GM19467 (cell line): ENCODE results near the gene RPS23.

Experiments used
- ATAC-seq: cut with Tn5 transposase; IDR thresholded peaks from one replicate; pipeline ENCODE4 v1.9.1; 2021; ENCODE audit warnings: mild to moderate bottlenecking, moderate library complexity; ENCODE audit not compliant: unreplicated experiment

Gene RPS23

GRCh38 chr5:82277987-82278710 is at the start of gene RPS23:
Gene RPS23, minus strand, starts transcription at chr5:82278354. Its CDS starts 31 bp downstream, at chr5:82278323.
- peak; percentile 93 for ATAC-seq

- ATAC-seq: no peak
These were observed 49.8 kb upstream of the RPS23 start for GRCh38 chr5:82327941-82328340.

GRCh38 chr5:82325996-82326395 is 47.8 kb upstream of the RPS23 start:
- ATAC-seq: no peak

- ATAC-seq: no peak
These were observed 47.0 kb upstream of the RPS23 start for GRCh38 chr5:82325155-82325554.

- no peak for ATAC-seq
These were observed 42.8 kb upstream of the RPS23 start for GRCh38 chr5:82320966-82321365.

- no peak for ATAC-seq
These were observed 41.7 kb upstream of the RPS23 start for GRCh38 chr5:82319651-82320376.

- no peak for ATAC-seq
These were observed 41.0 kb upstream of the RPS23 start for GRCh38 chr5:82319192-82319591.

GRCh38 chr5:82314964-82315758 is 37.0 kb upstream of the RPS23 start:
- ATAC-seq: no peak

- ATAC-seq: no peak
These were observed 34.9 kb upstream of the RPS23 start for GRCh38 chr5:82313016-82313415.

- ATAC-seq: no peak
These were observed 34.3 kb upstream of the RPS23 start for GRCh38 chr5:82312373-82312856.

- ATAC-seq: no peak
These were observed 31.0 kb upstream of the RPS23 start for GRCh38 chr5:82309091-82309531.

- ATAC-seq: no peak
These were observed 30.3 kb upstream of the RPS23 start for GRCh38 chr5:82308416-82308815.

GRCh38 chr5:82307451-82307850 is 29.3 kb upstream of the RPS23 start:
- no peak for ATAC-seq

GRCh38 chr5:82306151-82306550 is 28.0 kb upstream of the RPS23 start:
- no peak for ATAC-seq

GRCh38 chr5:82301190-82301589 is 23.0 kb upstream of the RPS23 start:
- no peak for ATAC-seq

GRCh38 chr5:82298668-82299067 is 20.5 kb upstream of the RPS23 start:
- no peak for ATAC-seq

- ATAC-seq: no peak
These were observed 19.6 kb upstream of the RPS23 start for GRCh38 chr5:82297711-82298110.

GRCh38 chr5:82296929-82297328 is 18.8 kb upstream of the RPS23 start:
- no peak for ATAC-seq

- ATAC-seq: no peak
These were observed 17.9 kb upstream of the RPS23 start for GRCh38 chr5:82295959-82296531.

GRCh38 chr5:82295144-82295543 is 17.0 kb upstream of the RPS23 start:
- ATAC-seq: no peak

- ATAC-seq: no peak
These were observed 13.3 kb upstream of the RPS23 start for GRCh38 chr5:82291420-82291819.
